Endothelial cell of umbilical vein (primary cell): ENCODE measurements around the gene TBC1D24.

Source experiments
- EZH2 ChIP-seq: IDR thresholded peaks from 2 replicates; pipeline ENCODE4 v1.6.1; 2012; ENCODE audit warnings: borderline replicate concordance, low read depth, mild to moderate bottlenecking, moderate library complexity, low read length, inconsistent platforms; ENCODE audit not compliant: severe bottlenecking
- JUN ChIP-seq: IDR thresholded peaks from 2 replicates; pipeline ENCODE4 v1.6.1; 2011; ENCODE audit warnings: borderline replicate concordance, low read depth; ENCODE audit not compliant: insufficient read length, insufficient read depth
- MAX ChIP-seq: IDR thresholded peaks from 2 replicates; pipeline ENCODE4 v1.6.1; 2011; ENCODE audit not compliant: insufficient read depth, insufficient read length
- POLR2A ChIP-seq: IDR thresholded peaks from 2 replicates; pipeline ENCODE4 v1.6.1; 2012; ENCODE audit warnings: low read depth, mild to moderate bottlenecking, control low read depth, low read length
- POLR2AphosphoS5 ChIP-seq: IDR thresholded peaks from 2 replicates; pipeline ENCODE4 v1.6.1; 2012; ENCODE audit warnings: low read depth, mild to moderate bottlenecking, control low read depth, low read length, moderate library complexity; ENCODE audit not compliant: insufficient read depth
- TF ChIP-seq, protein P1 (sequence below), 2 donors: IDR thresholded peaks; 1 replicate in 1 of 2; 2 replicates in 1 of 2; pipeline ENCODE4 v1.5.1; 2011; ENCODE audit warnings: low read length in 2 of 2, mild to moderate bottlenecking in 2 of 2, moderate library complexity in 2 of 2, control low read depth in 1 of 2, inconsistent platforms in 1 of 2, low read depth in 1 of 2; ENCODE audit not compliant: insufficient read depth in 1 of 2; ENCODE audit errors: extremely low read depth in 1 of 2

DNA sequence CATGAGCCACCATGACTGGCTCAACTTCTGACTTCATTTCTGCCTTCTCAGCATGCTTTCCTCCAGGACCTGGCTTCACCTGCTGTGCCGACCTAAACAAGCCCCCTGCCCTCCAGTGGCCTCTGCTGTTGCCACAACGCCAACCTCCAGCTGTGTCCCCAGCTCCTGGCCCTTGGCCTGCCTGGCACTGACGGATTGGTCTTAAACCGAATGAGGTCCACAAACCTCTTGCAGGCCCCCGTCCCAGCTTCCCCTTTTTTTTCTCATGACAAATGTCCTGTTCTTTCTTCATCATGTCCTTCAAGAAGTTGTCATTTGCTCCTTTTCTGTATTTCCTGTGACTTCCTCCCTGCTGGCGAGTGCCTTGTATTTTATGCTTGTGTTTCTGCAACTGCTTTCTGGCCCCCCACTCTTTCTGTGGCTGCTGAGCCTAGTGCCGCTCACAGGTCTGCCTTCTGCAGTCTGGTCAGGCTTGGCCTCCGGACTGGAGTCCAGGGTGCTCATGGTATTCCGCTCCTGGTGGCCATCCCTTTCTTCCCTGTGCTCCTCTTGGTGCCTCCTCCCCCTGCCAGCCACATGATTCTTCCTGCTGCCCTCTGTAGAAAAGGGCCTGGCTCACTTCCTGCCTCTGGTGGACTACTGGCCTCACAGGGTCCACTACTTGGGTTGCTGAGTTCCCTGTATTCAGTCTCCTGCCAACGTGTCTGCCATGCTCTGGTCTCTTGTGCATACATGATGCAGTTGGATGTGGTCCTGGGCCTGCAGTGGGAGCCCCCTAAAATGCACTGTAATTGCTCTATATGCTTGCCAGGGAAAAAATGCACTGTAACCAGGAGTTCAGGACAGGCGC lies 41.7 kb downstream of the TBC1D24 start:
- TF ChIP-seq POLR2A = no peak
- TF ChIP-seq JUN = no peak
- TF ChIP-seq, protein P1, sequence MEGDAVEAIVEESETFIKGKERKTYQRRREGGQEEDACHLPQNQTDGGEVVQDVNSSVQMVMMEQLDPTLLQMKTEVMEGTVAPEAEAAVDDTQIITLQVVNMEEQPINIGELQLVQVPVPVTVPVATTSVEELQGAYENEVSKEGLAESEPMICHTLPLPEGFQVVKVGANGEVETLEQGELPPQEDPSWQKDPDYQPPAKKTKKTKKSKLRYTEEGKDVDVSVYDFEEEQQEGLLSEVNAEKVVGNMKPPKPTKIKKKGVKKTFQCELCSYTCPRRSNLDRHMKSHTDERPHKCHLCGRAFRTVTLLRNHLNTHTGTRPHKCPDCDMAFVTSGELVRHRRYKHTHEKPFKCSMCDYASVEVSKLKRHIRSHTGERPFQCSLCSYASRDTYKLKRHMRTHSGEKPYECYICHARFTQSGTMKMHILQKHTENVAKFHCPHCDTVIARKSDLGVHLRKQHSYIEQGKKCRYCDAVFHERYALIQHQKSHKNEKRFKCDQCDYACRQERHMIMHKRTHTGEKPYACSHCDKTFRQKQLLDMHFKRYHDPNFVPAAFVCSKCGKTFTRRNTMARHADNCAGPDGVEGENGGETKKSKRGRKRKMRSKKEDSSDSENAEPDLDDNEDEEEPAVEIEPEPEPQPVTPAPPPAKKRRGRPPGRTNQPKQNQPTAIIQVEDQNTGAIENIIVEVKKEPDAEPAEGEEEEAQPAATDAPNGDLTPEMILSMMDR (IDR thresholded peaks at IDR 0.05; ENCODE audit: extremely low read depth in 1 of 2, insufficient read depth in 1 of 2, low read depth in 1 of 2, low read length in 2 of 2) = no peak
- no peak for TF ChIP-seq MAX
- no peak for TF ChIP-seq POLR2AphosphoS5
- no peak for TF ChIP-seq EZH2
